Adrenal gland (tissue), 12 donors: ENCODE measurements around the gene DUSP7. TPM values are rescaled to one million over a fixed set of nuclear protein-coding genes. Genes with fewer than 3 reads are reported as not detected.

Source experiments
- DNase-seq, 7 donors: peaks; one replicate each; pipeline ENCODE4 v3.0.0-alpha.2; 2019 to 2020
- H3K27ac ChIP-seq, 5 donors: fragments of 200-600 bp; sonication (generic) in 4 of 5; 1 replicate in 3 of 5; 2 replicates in 2 of 5; pipeline versions ENCODE4 v1.5.1 to v1.8.0; 2016 to 2020; ENCODE audit warnings: mild to moderate bottlenecking in 1 of 5
- H3K27me3 ChIP-seq: fragments of 200-600 bp; 2 replicates; pipeline ENCODE4 v1.8.0; 2021
- H3K36me3 ChIP-seq, 2 donors: fragments of 200-600 bp; replicated peaks in 1 of 2; 1 replicate in 1 of 2; 2 replicates in 1 of 2; pipeline versions ENCODE4 v1.5.1 to v1.8.0; 2018 to 2022
- H3K4me1 ChIP-seq, 2 donors: fragments of 200-600 bp; replicated peaks in 1 of 2; 1 replicate in 1 of 2; 2 replicates in 1 of 2; pipeline versions ENCODE4 v1.5.1 to v1.8.0; 2018 to 2021
- H3K4me3 ChIP-seq, 4 donors: fragments of 200-600 bp; sonication (generic) in 3 of 4; one replicate each; pipeline ENCODE4 v1.5.1; 2016 to 2018
- H3K9me3 ChIP-seq, 3 donors: fragments of 200-600 bp; sonication (generic) in 1 of 3; replicated peaks in 1 of 3; 1 replicate in 2 of 3; 2 replicates in 1 of 3; pipeline versions ENCODE4 v1.5.1 to v1.8.0; 2016 to 2021
- CTCF ChIP-seq, 6 experiments: fragments of 450-650 bp in 4 of 6; fragments of 200-600 bp in 2 of 6; sonication (generic) in 1 of 6; IDR thresholded peaks; 1 replicate in 5 of 6; 2 replicates in 1 of 6; pipeline versions ENCODE4 v1.5.1 to v1.8.0; 2016 to 2021; ENCODE audit warnings: antibody characterized with exemption in 6 of 6, mild to moderate bottlenecking in 2 of 6, moderate library complexity in 1 of 6
- POLR2A ChIP-seq, 2 donors: fragments of 450-650 bp; IDR thresholded peaks; one replicate each; pipeline ENCODE4 v1.6.1; 2017; ENCODE audit warnings: antibody characterized with exemption in 2 of 2, mild to moderate bottlenecking in 2 of 2, moderate library complexity in 1 of 2
- WGBS, 4 donors: extraction: QIAGEN DNeasy Blood & Tissue Kit in 2 of 4; methylation state at CpG; one replicate each; pipeline versions ENCODE4 v1.1.5 to v1.1.7; 2013 to 2017; 5-methylcytosine and 5-hydroxymethylcytosine counted together
- intact Hi-C, 2 donors: fragments of 100-400 bp; cut with DNase I; formaldehyde crosslinking; loops; one replicate each; pipeline versions ENCODE4 v1.14.1 to v1.15.0; 2022 to 2023
- polyA plus RNA-seq, 3 donors: library from polyadenylated mRNA; stranded (reverse); fragments of 200-250 nt in 2 of 3; fragments of 350-450 nt in 1 of 3; fragmentation: Illumina TruSeq in 1 of 3; extraction: RNeasy Lipid Tissue Mini Kit (QIAGEN cat#74804) in 1 of 3; gene quantifications; one replicate each; pipeline ENCODE4 v1.2.3, GENCODE V29; 2013 to 2014
- total RNA-seq, 9 donors: library from RNA; depleted of rRNA in 4 of 9; stranded (reverse); fragments of >200 nt in 4 of 9; fragments of 120-200 nt in 1 of 9; fragmentation: NEBNext Ultra II Directional in 1 of 9; extraction: Animal tissue kit (Norgen Biotek cat#: 25700) in 1 of 9; gene quantifications; one replicate each; pipeline versions ENCODE4 v1.1.0 to v1.2.4, GENCODE V29; 2013 to 2023
- donor health status: healthy with polysubstance abuse.
- donor health status: Bipolar disorder and iron deficiency.
- donor health status: DM: yes; HTN: yes; CAD: no.
- donor health status: DM: no; HTN: no; CAD: no.
- donor health status: DM: no; HTN: no; CAD: no.
- donor health status: DM: yes; HTN: yes; CAD: no.

The DUSP7 gene
- total and polyA plus RNA-seq, 12 donors, result 5.5 to 35.0 (median 14.4) TPM

GRCh38 chr3:52039846-52040245 is 16.5 kb downstream of the DUSP7 start:
- no peaks in the 10 kb centered on the region for H3K9me3 ChIP-seq
- no peaks in the 10 kb centered on the region for H3K4me1 ChIP-seq
- no peak for TF ChIP-seq POLR2A (IDR thresholded peaks at IDR 0.05)
- TF ChIP-seq CTCF (IDR thresholded peaks at IDR 0.05), result no peak
- H3K27me3 ChIP-seq, result no peaks in the 10 kb centered on the region
- no peak overlapping the region for H3K4me3 ChIP-seq
- 51 to 78% (median 75%) methylated on average over 3 to 17 of the region's 17 CpGs for WGBS, 4 donors
- DNase-seq, result peak in 4 of 7 donors; percentile 51 to 86 (median 70)
- no peaks in the 10 kb centered on the region for H3K36me3 ChIP-seq
- H3K27ac ChIP-seq, result peak overlapping the region in 2 of 5 donors; percentile 32 to 49
- intact Hi-C loops, result no loop called here

GRCh38 chr3:52039426-52039825 is 16.9 kb downstream of the DUSP7 start:
- Histone ChIP-seq H3K27ac (peak overlapping the region in 2 of 5 donors; percentile 32 to 45), H3K27me3 (no peaks in the 10 kb centered on the region), H3K36me3 (no peaks in the 10 kb centered on the region), H3K4me1 (no peaks in the 10 kb centered on the region), H3K4me3 (no peak overlapping the region), H3K9me3 (no peaks in the 10 kb centered on the region)
- 86 to 93% (median 89%) methylated on average over 3 to 4 of the region's 4 CpGs for WGBS, 4 donors
- no peak for DNase-seq
- intact Hi-C loops, result no loop called here
- TF ChIP-seq POLR2A (IDR thresholded peaks at IDR 0.05) (no peak), CTCF (IDR thresholded peaks at IDR 0.05) (no peak)

- TF ChIP-seq POLR2A (IDR thresholded peaks at IDR 0.05) (no peak), CTCF (IDR thresholded peaks at IDR 0.05) (no peak)
- no peaks in the 10 kb centered on the region for H3K9me3 ChIP-seq
- no peak overlapping the region for H3K4me3 ChIP-seq
- H3K27ac ChIP-seq, result no peak overlapping the region
- DNase-seq, result no peak
- H3K27me3 ChIP-seq, result no peaks in the 10 kb centered on the region
- intact Hi-C loops, result no loop called here
- H3K4me1 ChIP-seq, result no peaks in the 10 kb centered on the region
- no peaks in the 10 kb centered on the region for H3K36me3 ChIP-seq
- 90 to 95% (median 92%) methylated on average over 2 to 6 of the region's 6 CpGs for WGBS, 4 donors
Observed at GRCh38 chr3:52038227-52038626, 18.1 kb downstream of the DUSP7 start.

- intact Hi-C loops, result no loop called here
- no peaks in the 10 kb centered on the region for H3K36me3 ChIP-seq
- H3K4me3 ChIP-seq, result no peak overlapping the region
- no peaks in the 10 kb centered on the region for H3K4me1 ChIP-seq
- no peaks in the 10 kb centered on the region for H3K27me3 ChIP-seq
- TF ChIP-seq CTCF (IDR thresholded peaks at IDR 0.05) (no peak), POLR2A (IDR thresholded peaks at IDR 0.05) (no peak)
- 83 to 94% (median 88%) methylated on average over 1 to 4 of the region's 4 CpGs for WGBS, 4 donors
- H3K27ac ChIP-seq, result no peak overlapping the region
- H3K9me3 ChIP-seq, result no peaks in the 10 kb centered on the region
- DNase-seq, result no peak
Observed at GRCh38 chr3:52037291-52037690, 19.1 kb downstream of the DUSP7 start.
